ENCODE results near the gene NSUN4. TPM values are rescaled to one million over a fixed set of nuclear protein-coding genes. Genes with fewer than 3 reads are reported as not detected.

NSUN4 gene
- total and polyA plus RNA-seq, 2 donors (not counting 1 experiment from before 2014, with no cell fraction given): 16.0 to 16.9 TPM

GRCh38 chr1:46369542-46370213 is 29.1 kb downstream of the NSUN4 start:
- H3K4me2 ChIP-seq (ENCODE audit: extremely low read depth, insufficient read depth, low read length): no peak overlapping the region
- H4K20me1 ChIP-seq (ENCODE audit: control insufficient read depth, extremely low read depth, insufficient read depth, low read length): no peaks in the 10 kb centered on the region
- H3K27ac ChIP-seq (ENCODE audit: insufficient read depth, low read length): no peak overlapping the region
- H3K9ac ChIP-seq (ENCODE audit: insufficient read depth, low read length): no peak overlapping the region
- no peak for DNase-seq (ENCODE audit: low read depth in 2 of 2)
- H3K4me3 ChIP-seq (replicated peaks in 1 of 4; ENCODE audit: control extremely low read depth in 1 of 4, insufficient read depth in 1 of 4, low read depth in 3 of 4, low read length in 4 of 4): no peak overlapping the region
- no peaks in the 10 kb centered on the region for H3K27me3 ChIP-seq (ENCODE audit: control insufficient read depth, insufficient read depth, low read length)
- H3K4me1 ChIP-seq (ENCODE audit: control insufficient read depth, extremely low read depth, insufficient read depth, low read length): no peaks in the 10 kb centered on the region
- no peaks in the 10 kb centered on the region for H3K9me3 ChIP-seq (ENCODE audit: control insufficient read depth, insufficient read depth, low read depth, low read length)
- H3K79me2 ChIP-seq (ENCODE audit: control insufficient read depth, insufficient read depth, low read length): no peaks in the 10 kb centered on the region
- no peaks in the 10 kb centered on the region for H3K36me3 ChIP-seq (ENCODE audit: control insufficient read depth, insufficient read depth, low read length)
- TF ChIP-seq EZH2 (IDR thresholded peaks at IDR 0.05; ENCODE audit: low read length, missing control alignments): no peak
- TF ChIP-seq CTCF (conservative IDR thresholded peaks at IDR 0.05 in 1 of 2, IDR thresholded peaks at IDR 0.05 in 1 of 2; ENCODE audit: low read depth in 1 of 2, low read length in 2 of 2): no peak
- H2AFZ ChIP-seq (ENCODE audit: low read length): no peak overlapping the region

- no peaks in the 10 kb centered on the region for H3K9me3 ChIP-seq (ENCODE audit: control insufficient read depth, insufficient read depth, low read depth, low read length)
- DNase-seq (ENCODE audit: low read depth in 2 of 2): peak in 1 of 2 donors; percentile 64
- TF ChIP-seq CTCF (conservative IDR thresholded peaks at IDR 0.05 in 1 of 2, IDR thresholded peaks at IDR 0.05 in 1 of 2; ENCODE audit: low read depth in 1 of 2, low read length in 2 of 2) (no peak), EZH2 (IDR thresholded peaks at IDR 0.05; ENCODE audit: low read length, missing control alignments) (no peak)
These were observed 29.6 kb downstream of the NSUN4 start for GRCh38 chr1:46370214-46370633.

GRCh38 chr1:46372431-46372830 is 31.8 kb downstream of the NSUN4 start:
- no peak for DNase-seq (ENCODE audit: low read depth in 2 of 2)
- no peaks in the 10 kb centered on the region for H3K79me2 ChIP-seq (ENCODE audit: control insufficient read depth, insufficient read depth, low read length)
- H2AFZ ChIP-seq (ENCODE audit: low read length): no peak overlapping the region
- H3K4me1 ChIP-seq (ENCODE audit: control insufficient read depth, extremely low read depth, insufficient read depth, low read length): no peaks in the 10 kb centered on the region
- no peaks in the 10 kb centered on the region for H4K20me1 ChIP-seq (ENCODE audit: control insufficient read depth, extremely low read depth, insufficient read depth, low read length)
- no peak overlapping the region for H3K27ac ChIP-seq (ENCODE audit: insufficient read depth, low read length)
- TF ChIP-seq CTCF (conservative IDR thresholded peaks at IDR 0.05 in 1 of 2, IDR thresholded peaks at IDR 0.05 in 1 of 2; ENCODE audit: low read depth in 1 of 2, low read length in 2 of 2): no peak
- no peak for TF ChIP-seq EZH2 (IDR thresholded peaks at IDR 0.05; ENCODE audit: low read length, missing control alignments)
- no peaks in the 10 kb centered on the region for H3K36me3 ChIP-seq (ENCODE audit: control insufficient read depth, insufficient read depth, low read length)
- no peaks in the 10 kb centered on the region for H3K27me3 ChIP-seq (ENCODE audit: control insufficient read depth, insufficient read depth, low read length)
- no peaks in the 10 kb centered on the region for H3K9me3 ChIP-seq (ENCODE audit: control insufficient read depth, insufficient read depth, low read depth, low read length)
- H3K9ac ChIP-seq (ENCODE audit: insufficient read depth, low read length): no peak overlapping the region
- no peak overlapping the region for H3K4me2 ChIP-seq (ENCODE audit: extremely low read depth, insufficient read depth, low read length)
- H3K4me3 ChIP-seq (replicated peaks in 1 of 4; ENCODE audit: control extremely low read depth in 1 of 4, insufficient read depth in 1 of 4, low read depth in 3 of 4, low read length in 4 of 4): no peak overlapping the region

More at GRCh38 chr1:46370214-46370633, 29.6 kb downstream of the NSUN4 start:
- no peak overlapping the region for H2AFZ ChIP-seq (ENCODE audit: low read length)
- no peaks in the 10 kb centered on the region for H3K27me3 ChIP-seq (ENCODE audit: control insufficient read depth, insufficient read depth, low read length)
- no peak overlapping the region for H3K27ac ChIP-seq (ENCODE audit: insufficient read depth, low read length)
- no peaks in the 10 kb centered on the region for H3K36me3 ChIP-seq (ENCODE audit: control insufficient read depth, insufficient read depth, low read length)
- H3K4me1 ChIP-seq (ENCODE audit: control insufficient read depth, extremely low read depth, insufficient read depth, low read length): no peaks in the 10 kb centered on the region
- H3K79me2 ChIP-seq (ENCODE audit: control insufficient read depth, insufficient read depth, low read length): no peaks in the 10 kb centered on the region
- H4K20me1 ChIP-seq (ENCODE audit: control insufficient read depth, extremely low read depth, insufficient read depth, low read length): no peaks in the 10 kb centered on the region
- H3K9ac ChIP-seq (ENCODE audit: insufficient read depth, low read length): no peak overlapping the region
- H3K4me2 ChIP-seq (ENCODE audit: extremely low read depth, insufficient read depth, low read length): no peak overlapping the region
- no peak overlapping the region for H3K4me3 ChIP-seq (replicated peaks in 1 of 4; ENCODE audit: control extremely low read depth in 1 of 4, insufficient read depth in 1 of 4, low read depth in 3 of 4, low read length in 4 of 4)
